Activated CD8-positive, alpha-beta memory T cell treated with anti-CD3 and anti-CD28 coated beads, Interleukin-2, amount 50 U/mL, for 1 hour (primary cell): Measurements from ENCODE around the gene ADORA2B.
"Not testable (repeated sequence)": the region's sequence is repeated elsewhere in the genome, so short reads cannot be mapped to it uniquely, and the experiment has no call there.

Experiments
- DNase-seq: peaks from one replicate; pipeline ENCODE4 v3.0.0-alpha.2; 2020; ENCODE audit errors: extremely low read depth

ADORA2B gene

DNA sequence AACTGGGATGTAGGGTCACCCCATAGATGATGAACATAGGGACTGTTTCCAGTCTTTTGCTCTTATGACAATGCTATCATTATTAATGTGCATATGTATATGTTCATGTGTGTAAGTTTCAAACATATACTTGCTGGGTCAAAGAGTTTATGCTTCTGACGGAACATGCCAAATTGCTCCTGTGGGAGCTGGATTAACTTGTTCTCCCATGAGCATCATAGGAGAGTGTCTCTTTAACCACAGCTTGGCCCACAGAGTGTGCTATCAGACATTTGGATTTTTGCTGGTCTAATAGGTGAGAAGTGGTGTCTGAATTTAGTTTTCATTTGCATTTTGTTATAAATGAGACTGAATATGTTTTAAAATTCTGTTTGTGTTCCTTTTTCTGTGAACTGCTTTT, 22.3 kb upstream of the ADORA2B start:
- no peak for DNase-seq

DNA sequence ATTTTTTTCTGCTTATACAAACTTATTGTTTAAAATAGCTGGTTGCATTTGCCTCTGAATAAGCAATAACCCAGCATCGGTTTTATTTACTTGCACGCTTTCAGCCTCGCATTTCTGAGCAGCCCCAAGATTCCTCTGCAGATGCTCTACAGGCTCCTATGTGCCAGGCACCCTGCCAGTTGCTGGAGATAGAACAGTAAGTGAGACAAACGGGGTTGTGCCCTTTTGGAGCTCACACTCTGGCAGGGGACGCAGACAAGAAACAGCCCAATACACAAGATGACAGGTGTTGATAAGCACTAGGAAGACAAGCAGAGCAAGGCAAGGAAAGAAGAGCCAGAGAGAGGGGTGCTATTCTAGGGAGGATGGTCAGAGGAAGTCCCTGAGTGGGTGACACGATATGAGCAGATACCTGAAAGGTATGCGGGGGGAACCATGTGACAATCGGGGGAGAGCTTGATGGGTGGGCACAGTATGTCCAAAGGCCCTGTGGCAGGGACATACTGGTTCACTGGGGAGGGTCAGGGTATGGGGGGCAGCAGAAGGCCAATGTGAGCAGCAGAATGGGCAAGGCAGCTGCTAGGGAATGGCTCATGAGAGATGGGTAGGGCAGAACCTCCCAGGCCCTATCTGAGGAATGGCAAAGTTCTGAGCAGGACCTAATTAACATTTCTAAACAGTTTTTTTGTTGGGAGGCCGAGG, 18.7 kb upstream of the ADORA2B start:
- no peak for DNase-seq

DNA sequence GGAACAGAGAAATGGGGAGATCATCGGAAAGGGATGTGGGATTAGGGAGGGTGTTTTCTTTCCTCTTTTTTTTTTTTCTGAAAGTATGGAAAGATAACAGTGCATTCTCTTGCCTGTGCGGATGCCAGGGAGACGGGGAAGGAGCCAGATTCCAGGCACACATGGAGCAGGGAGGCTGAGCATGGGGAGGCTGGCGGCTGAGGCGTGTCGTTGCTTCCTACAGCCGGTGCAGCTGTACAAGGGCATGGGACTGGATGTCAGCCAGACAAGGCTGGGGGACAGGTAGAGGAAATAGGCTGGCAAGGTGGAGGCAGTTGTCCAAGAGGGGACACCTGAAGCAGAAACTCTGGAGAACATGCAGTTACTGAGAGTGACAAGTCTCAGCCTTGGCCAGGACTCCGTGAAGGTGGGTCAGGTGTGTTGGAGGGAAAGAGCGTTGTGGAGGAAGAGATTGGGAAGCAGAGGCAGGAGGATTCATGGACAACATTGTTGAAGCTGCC, 16.6 kb upstream of the ADORA2B start:
- DNase-seq = no peak

DNA sequence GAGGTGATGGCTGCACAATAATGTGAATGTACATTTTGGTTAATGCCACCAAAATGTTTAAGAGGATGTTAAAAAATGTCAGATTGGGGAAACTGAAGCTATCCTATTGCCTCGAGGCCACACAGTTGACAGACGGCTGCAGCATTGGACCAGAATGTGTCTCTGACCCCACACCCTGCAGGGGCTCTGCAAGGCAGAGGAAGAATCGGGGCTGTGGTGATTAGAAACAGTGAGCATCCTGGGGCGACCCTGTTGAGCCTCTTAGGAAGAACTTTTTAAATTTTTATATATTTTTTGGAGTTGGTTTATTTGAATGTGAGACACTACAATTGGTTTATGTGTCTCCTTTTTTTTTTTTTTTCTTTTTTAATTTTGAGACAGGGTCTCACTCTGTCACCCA, 15.0 kb upstream of the ADORA2B start:
- no peak for DNase-seq

DNA sequence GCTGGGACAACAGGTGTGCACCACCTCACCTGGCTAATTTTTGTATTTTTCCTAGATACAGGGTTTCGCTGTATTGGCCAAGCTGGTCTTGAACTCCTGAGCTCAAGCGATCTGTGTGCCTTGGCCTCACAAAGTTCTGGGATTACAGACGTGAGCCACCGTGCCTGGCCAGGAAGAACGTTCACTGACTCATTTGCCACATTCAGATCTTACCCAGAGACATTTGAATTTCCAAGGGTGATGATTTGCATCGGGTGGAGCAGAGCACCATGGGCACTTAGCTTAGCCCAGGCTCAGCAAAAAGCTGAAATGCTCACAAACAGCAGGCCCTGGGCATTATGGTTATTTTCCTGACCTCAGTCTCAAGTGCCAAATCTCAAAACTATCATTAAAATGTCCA, 14.5 kb upstream of the ADORA2B start:
- no peak for DNase-seq

DNA sequence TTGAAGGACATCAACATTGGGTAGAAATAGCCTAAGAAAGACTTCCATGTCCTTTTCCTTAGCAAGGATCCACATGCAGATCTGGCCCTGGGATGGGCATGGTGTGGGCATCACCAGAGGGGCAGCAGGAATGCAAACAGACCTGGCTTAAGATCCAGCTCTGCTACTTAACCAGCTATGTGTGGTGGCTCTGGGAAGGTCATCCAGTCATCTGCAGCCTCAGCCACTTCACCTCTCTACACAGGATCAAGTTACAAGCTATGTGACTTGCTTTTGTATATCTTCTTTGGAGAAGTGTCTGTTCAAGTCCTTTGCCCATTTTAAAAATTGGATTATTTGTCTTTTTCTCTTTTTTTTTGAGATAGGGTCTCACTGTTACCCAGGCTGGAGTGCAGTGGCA, 13.5 kb upstream of the ADORA2B start:
- DNase-seq = no peak

DNA sequence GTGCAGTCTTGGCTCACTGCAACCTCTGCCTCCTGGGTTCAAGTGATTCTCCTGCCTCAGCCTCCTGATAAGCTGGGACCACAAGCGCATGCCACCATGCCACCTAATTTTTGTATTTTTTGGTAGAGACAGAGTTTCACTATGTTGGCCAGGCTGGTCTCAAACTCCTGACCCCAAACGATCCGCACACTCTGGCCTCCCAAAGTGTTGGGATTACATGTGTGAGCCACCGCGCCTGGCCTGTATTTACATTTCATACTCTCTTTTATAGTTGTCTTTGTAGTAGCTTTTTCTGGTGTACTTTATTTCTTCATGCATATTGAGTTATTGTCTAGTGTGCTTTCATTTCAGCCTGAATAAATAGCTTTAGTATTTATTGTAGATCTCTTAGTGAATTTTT, 10.1 kb upstream of the ADORA2B start:
- DNase-seq = no peak

DNA sequence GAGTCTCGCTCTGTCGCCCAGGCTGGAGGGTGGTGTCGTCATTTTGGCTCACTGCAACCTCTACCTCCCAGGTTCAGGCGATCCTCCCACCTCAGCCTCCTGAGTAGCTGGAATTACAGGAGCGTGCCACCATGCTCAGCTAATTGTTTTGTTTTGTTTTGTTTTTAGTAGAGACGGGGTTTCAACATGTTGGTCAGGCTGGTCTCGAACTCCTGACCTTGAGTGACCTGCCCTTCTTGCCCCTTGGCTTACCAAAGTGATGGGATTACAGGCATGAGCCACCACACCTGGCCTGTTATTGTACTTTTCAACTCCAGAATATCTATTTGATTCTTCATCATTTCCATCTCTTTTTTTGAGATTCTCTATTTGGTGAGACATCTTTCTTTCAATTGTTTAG, 9.0 kb upstream of the ADORA2B start:
- no peak for DNase-seq

DNA sequence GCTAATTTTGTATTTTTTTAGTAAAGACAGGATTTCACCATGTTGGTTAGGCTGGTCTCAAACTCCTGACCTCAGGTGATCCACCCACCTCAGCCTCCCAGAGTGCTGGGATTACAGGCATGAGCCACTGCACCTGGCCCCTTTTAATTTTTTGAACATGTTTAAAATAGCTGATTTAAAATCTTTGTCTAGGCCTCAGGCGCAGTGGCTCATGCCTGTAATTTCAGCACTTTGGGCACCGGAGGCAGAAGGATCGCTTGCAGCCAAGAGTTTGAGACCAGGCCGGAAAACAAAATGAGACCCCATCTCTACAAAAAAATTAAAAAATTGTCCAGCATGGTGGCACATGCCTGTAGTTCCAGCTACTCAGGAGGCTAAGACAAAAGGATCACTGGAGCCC, 8.4 kb upstream of the ADORA2B start:
- not testable (repeated sequence) for DNase-seq

DNA sequence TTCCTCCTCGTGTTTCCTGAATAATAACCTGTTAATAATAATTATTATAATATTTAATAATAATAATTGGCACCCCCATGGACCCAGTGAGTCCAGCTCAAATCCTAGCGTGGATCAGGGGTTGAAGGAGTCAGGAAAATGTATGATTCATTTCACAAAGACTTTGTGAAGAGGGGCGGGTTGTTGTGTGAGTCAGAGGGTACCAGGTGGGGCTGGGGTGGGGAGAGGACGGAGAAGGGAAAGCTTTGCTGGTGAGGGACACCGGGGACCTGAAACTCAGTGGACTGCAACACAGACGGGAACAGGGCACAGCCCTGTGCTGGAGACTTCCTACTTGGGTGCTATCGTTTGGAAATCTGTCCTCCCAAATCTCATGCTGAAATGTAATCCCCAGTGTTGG, 3.1 kb upstream of the ADORA2B start:
- DNase-seq = no peak

DNA sequence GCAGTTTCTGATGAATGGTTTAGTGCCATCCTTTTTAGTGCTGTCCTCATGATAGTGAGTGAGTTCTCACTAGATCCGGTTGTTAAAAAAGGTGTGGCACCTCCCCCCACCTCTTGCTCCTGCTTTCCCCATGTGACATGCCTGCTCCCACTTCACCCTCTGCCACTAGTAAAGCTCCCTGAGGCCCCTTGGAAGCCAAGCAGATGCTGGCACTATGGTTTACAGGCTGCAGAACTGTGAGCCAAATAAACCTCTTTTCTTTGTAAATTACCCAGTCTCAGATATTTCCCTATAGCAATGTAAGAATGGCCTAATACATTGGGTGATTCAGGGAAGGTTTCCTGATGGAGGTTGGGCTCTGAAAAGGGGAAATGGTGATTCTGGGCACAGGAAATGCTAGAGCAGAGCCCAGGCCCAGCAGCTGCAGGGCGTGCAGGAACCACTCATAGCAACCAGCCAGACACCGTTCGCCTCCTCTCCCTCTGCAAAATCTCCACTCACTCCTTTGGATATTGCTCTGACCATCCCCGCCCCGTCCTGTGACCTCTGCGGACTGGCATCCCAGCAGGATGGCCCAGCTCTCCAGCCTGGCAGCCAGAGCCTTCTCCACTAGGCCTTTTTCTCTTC, 2.6 kb upstream of the ADORA2B start:
- no peak for DNase-seq

DNA sequence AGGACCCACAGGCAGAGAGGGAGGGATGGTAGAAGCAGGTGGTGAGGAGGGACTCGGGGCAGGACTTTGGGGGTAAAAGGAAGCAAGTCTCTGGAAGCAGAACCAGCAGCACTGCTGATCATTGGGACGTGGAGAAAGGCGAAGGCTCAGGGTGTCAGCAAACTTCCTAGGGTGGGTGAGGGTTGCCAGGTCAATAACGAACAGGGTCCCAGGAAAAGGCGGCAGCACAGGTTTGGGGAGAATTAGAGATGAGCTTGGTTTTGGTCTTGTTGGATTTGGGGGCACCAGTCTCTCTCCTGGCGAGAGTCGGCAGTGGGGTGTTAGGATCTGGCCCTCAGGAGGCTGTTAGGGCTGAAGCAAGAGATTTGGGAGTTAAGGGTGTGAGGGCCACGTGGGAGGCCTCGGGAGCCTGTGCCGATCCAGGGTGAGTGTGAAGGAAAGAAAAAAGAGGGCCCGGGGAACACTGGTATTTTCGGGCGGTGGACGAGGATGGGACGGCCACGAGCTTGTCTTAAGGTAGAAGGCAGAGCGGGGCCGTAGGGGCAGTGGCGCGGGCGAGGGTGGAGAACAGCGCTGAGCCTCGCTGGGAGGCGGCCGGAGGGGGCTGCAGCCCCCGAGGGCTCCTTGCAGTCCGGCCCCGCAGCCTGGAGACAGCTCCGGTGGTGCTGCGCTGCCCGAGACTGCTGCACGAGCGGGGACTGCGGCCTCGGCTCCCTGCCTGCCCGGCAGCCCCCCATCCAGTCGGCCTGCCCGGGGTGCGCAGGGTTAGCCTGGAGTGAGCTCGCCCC, 765 bp upstream of the ADORA2B start:
- DNase-seq = no peak

DNA sequence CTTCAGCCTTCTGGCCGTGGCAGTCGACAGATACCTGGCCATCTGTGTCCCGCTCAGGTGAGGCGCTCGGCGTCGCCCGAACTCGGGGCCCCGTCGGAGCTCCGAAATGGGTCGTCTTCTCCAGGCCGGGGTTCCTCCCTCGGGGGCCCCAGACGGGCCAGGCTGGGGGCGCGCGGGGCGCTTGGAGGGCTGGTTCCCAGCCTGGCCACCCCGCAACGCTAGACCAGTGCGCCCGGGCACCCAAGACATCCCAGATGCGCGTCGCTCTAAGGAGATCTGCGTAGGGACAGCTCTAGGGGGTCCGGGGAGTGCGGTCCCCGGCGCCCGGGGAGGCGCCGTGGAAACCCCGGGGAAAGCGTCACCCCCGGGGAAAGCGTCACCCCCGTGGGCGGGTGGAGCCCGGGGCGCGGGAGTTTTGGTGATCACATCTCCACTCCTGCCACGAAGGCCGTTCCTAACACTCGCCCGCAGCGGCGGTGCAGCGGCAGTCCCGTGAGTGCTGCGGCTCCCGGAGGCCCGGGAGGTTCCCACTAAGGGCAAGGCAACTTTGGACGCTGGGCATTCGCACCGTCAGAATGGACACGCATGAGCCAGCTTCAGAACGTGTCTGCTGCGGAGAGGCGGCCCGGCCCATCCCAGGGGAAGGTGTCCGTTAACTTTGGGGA, 729 bp downstream of the ADORA2B start:
- DNase-seq = no peak

DNA sequence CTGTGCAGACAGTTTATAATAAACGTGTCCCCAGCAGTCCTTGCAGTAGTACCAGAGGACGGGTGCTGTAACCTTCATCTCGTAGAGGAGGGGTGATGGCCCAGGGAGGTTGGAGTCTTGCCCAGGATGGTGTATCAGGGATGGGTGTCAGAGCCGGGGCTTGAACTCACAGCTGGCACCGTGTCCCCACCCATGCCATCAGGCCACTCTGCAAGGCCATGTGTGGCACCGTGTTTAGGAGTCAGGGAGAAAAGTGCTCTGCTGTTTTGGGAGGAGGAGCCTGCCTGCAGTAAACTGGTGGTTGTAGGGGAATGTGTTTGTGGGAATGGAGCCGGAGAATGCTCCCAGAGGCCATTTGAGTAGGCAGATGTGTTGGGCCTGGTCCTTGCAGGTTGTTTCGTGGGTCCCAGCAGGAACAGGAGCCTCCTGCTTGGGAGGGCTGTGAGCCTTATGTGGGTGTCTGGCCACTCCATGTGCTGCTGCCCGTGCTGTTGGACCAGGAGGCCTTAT, 1.7 kb downstream of the ADORA2B start:
- no peak for DNase-seq

DNA sequence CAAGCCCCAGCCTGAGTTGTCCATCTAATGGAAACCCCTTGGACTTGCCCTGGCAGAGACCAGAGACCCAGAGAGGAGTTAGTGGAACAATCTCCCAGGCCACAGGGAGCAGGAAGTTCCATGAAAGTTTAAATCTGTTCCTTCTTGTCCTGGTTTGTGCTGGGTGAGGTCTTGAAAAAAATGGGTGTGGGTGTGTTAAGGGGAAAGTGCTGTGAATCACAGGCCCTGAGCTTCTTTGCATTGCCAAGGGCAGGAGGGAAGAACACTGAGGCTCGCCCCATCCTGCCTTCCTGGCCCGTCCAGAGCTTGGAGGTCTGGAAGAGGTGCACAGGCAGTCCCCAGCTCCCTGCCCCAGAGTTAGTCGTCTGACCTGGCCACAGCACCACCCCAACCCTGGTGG, 2.3 kb downstream of the ADORA2B start:
- DNase-seq = no peak

DNA sequence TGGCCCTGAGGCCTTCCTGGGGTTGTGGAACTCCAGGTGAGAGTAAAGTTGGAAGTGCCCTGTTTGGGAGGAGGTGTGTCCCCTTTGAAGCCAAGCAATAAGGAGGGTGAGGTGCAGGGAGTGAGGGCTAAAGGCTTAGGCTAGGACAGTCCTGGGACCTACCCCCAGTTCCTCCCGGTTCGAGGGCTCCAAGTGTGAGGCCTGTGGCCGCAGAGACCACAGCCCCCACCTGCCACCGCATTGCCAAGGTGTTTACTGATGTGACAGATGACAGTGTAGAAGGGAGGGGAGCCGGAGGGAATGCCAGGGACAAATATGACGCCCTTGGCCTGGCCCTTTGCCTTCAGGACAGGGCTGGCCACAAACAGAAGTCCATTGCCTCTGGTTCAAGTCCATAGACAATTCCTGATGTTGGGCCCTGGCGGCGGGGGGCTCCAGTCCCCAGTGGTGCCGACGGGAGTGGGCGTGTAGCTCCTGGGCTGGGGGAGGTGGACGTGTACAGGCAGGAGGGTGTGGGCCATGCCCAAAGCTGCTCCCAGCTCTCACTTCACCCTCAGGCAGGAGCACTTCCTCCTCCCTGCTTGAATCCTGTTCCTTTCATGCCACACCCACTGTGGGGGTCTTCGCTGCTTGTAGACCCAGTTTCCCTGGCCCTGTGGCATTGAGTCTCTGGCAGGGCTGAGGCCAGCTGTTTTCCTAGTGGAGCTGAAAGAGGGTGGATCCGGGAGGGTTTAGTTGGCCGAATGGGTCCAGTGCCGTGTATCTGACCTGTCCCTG, 3.2 kb downstream of the ADORA2B start:
- no peak for DNase-seq

DNA sequence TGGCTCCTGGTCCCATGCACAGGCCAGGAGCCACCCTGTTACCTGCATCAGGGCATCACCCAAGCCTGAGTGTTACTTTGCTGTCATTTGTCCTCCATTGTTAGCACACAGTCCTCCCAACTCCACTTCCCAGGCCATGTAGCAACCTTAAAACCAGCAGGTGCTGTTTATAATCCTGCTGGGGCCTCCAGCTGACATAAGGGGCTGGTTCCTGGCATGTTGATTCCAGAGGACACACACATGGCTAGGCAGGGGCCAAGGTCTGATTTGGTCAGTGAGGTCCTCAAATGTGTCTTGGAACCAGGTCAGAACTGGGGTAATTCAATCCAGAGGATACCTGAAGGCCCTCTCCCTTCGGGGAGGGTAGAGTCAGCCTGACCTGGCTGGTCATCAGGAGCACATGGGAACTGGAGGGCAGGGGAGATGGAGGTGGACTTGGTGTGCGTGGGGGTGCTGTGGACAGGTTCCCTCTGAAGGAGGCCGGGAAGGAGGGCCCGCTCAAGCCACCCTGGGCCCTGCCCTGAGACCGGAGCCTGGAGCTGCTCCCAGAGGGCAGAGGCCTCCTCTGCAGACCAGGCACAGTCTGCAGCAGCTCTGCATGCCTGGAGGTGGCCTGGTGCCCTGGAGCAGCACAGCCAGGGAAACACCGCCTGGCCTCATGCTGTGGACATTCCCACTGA, 6.6 kb downstream of the ADORA2B start:
- DNase-seq = no peak

DNA sequence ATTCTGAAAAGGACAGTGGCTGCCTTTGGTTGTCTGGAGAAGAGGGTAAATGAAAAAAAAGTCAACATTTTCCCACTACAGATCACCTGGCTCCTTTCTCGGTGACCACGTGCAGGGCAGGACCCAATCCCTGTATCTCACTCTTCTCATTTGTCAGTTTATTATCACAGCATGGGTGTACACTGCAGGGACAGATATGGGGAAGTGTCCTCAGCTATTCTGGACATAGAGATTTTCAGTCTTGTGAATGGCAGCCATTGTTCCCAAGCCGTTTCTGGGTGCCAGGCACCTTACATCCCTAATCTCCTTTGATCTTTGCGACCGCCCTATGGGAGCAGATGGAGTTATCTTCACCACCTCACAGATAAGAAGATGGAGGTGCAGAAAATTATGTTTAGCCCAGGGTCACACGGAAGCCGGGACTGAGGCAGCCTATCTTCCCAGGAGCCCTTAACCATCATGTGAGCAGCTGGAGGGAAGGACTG, 7.2 kb downstream of the ADORA2B start:
- DNase-seq = no peak

DNA sequence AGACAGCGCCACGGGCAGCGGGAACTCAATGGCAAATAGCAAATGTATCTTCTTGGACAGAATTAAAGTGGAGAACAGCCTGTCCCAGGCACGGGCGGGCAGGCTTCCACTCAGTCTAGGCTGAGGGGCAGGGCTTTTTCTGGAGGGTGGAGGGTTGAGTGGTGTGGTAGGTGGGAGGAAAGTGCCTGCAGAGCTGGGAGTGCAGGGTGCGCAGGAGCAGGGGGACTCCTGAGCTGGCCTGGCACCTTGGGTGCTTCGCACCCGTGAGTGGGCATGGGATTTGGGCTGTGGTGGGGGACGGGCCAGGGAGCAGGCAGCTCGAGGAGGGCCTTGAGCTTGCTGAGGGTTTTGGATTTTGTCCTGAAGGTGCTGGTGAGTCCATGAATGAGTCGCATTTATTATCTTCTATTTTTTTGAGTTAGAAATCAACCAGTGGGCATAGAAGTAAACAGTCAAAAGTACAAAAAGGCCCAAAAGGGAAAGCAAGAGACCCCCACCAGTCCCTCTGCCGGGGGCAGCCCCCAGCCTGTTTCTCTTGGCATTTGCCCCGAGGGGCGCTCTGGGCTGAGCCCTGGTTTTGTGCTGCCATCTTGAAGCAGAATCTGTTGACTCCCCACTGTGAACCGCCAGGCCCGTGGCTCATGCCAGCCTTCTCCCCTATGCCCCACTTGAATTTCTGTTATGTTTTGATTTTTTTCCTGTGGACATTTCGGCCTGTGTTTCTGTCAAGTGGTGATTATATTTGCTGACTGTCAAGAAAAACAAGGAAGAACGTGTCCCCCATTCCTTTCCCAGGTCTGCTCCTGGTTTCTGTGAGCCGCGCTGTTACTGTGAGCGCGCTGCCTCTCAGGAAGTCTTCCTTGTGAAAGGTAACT, 8.2 kb downstream of the ADORA2B start:
- no peak for DNase-seq

DNA sequence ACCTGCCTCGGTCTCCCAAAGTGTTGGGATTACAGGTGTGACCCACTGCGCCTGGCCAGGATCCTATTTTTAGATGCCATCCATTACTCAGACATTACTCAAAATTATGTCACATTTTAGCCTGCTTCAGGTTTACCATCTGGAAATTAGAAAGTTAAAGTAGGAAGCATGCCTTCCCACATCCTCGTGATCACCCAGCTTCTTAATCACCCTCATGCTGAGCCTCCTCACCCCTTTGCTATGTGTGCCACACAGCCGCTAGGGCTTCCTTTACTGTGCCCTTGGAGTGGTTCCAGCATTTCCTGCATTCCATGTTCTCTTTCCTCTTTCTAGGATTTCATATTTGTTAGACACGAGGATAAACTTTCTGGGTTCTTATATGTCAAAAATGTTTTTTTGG, 9.3 kb downstream of the ADORA2B start:
- DNase-seq = no peak
